ENCODE measurements around the gene ARPC1B. TPM values are rescaled to one million over a fixed set of nuclear protein-coding genes. Genes with fewer than 3 reads are reported as not detected.
"Not testable (repeated sequence)": the region's sequence is repeated elsewhere in the genome, so short reads cannot be mapped to it uniquely, and the experiment has no call there.

The ARPC1B gene
- polyA plus RNA-seq, 2 donors: 18.0 to 55.7 TPM

- Histone ChIP-seq H3K27ac (ENCODE audit: low read depth in 2 of 2, low read length in 1 of 2) (no peak overlapping the region), H3K36me3 (ENCODE audit: control insufficient read depth in 2 of 2, insufficient read depth in 2 of 2, low read length in 1 of 2) (peaks cover 5 to 22% of the 10 kb centered on the region in 2 donors), H3K4me3 (ENCODE audit: low read depth in 1 of 2, low read length in 2 of 2) (no peak overlapping the region), H3K9me3 (ENCODE audit: control insufficient read depth in 2 of 2, insufficient read depth in 1 of 2, low read depth in 1 of 2, low read length in 1 of 2) (no peaks in the 10 kb centered on the region), H3K27me3 (ENCODE audit: control insufficient read depth in 1 of 2, insufficient read depth in 2 of 2, low read length in 2 of 2) (no peaks in the 10 kb centered on the region), H3K4me1 (ENCODE audit: control insufficient read depth in 2 of 2, insufficient read depth in 2 of 2, low read length in 1 of 2) (no peaks in the 10 kb centered on the region)
- WGBS, 2 donors: 87 to 93% methylated on average over 9 of the region's 9 CpGs
Observed at GRCh38 chr7:99386584-99387238, 12.2 kb downstream of the ARPC1B start.

- H3K36me3 ChIP-seq (ENCODE audit: control insufficient read depth in 2 of 2, insufficient read depth in 2 of 2, low read length in 1 of 2): peaks cover 5 to 22% of the 10 kb centered on the region in 2 donors
- not testable (repeated sequence) for H3K9me3 ChIP-seq (ENCODE audit: control insufficient read depth in 2 of 2, insufficient read depth in 1 of 2, low read depth in 1 of 2, low read length in 1 of 2); H3K27me3 ChIP-seq (ENCODE audit: control insufficient read depth in 1 of 2, insufficient read depth in 2 of 2, low read length in 2 of 2); H3K4me3 ChIP-seq (ENCODE audit: low read depth in 1 of 2, low read length in 2 of 2); H3K27ac ChIP-seq (ENCODE audit: low read depth in 2 of 2, low read length in 1 of 2); H3K4me1 ChIP-seq (ENCODE audit: control insufficient read depth in 2 of 2, insufficient read depth in 2 of 2, low read length in 1 of 2)
- WGBS, 2 donors: 94 to 95% methylated on average over 14 of the region's 14 CpGs
Observed at GRCh38 chr7:99387239-99387635, 12.7 kb downstream of the ARPC1B start.

GRCh38 chr7:99387912-99388311, 13.4 kb downstream of the ARPC1B start:
- H3K4me1 ChIP-seq (ENCODE audit: control insufficient read depth in 2 of 2, insufficient read depth in 2 of 2, low read length in 1 of 2): peaks cover 0 to 6% of the 10 kb centered on the region in 2 donors
- H3K27me3 ChIP-seq (ENCODE audit: control insufficient read depth in 1 of 2, insufficient read depth in 2 of 2, low read length in 2 of 2): no peaks in the 10 kb centered on the region
- H3K27ac ChIP-seq (ENCODE audit: low read depth in 2 of 2, low read length in 1 of 2): no peak overlapping the region
- peaks cover 5 to 22% of the 10 kb centered on the region in 2 donors for H3K36me3 ChIP-seq (ENCODE audit: control insufficient read depth in 2 of 2, insufficient read depth in 2 of 2, low read length in 1 of 2)
- WGBS, 2 donors: 95 to 96% methylated on average over 20 of the region's 20 CpGs
- H3K9me3 ChIP-seq (ENCODE audit: control insufficient read depth in 2 of 2, insufficient read depth in 1 of 2, low read depth in 1 of 2, low read length in 1 of 2): no peaks in the 10 kb centered on the region
- no peak overlapping the region for H3K4me3 ChIP-seq (ENCODE audit: low read depth in 1 of 2, low read length in 2 of 2)

- peaks cover 2 to 6% of the 10 kb centered on the region in 2 donors for H3K4me1 ChIP-seq (ENCODE audit: control insufficient read depth in 2 of 2, insufficient read depth in 2 of 2, low read length in 1 of 2)
- no peaks in the 10 kb centered on the region for H3K27me3 ChIP-seq (ENCODE audit: control insufficient read depth in 1 of 2, insufficient read depth in 2 of 2, low read length in 2 of 2)
- H3K36me3 ChIP-seq (ENCODE audit: control insufficient read depth in 2 of 2, insufficient read depth in 2 of 2, low read length in 1 of 2): peaks cover 5 to 30% of the 10 kb centered on the region in 2 donors
- no peak overlapping the region for H3K27ac ChIP-seq (ENCODE audit: low read depth in 2 of 2, low read length in 1 of 2)
- no peaks in the 10 kb centered on the region for H3K9me3 ChIP-seq (ENCODE audit: control insufficient read depth in 2 of 2, insufficient read depth in 1 of 2, low read depth in 1 of 2, low read length in 1 of 2)
- WGBS, 2 donors: 87 to 91% methylated on average over 13 of the region's 13 CpGs
- H3K4me3 ChIP-seq (ENCODE audit: low read depth in 1 of 2, low read length in 2 of 2): no peak overlapping the region
Observed at GRCh38 chr7:99389772-99390171, 15.2 kb downstream of the ARPC1B start.

- Histone ChIP-seq H3K27ac (ENCODE audit: low read depth in 2 of 2, low read length in 1 of 2) (no peak overlapping the region), H3K27me3 (ENCODE audit: control insufficient read depth in 1 of 2, insufficient read depth in 2 of 2, low read length in 2 of 2) (no peaks in the 10 kb centered on the region), H3K36me3 (ENCODE audit: control insufficient read depth in 2 of 2, insufficient read depth in 2 of 2, low read length in 1 of 2) (peaks cover 5 to 36% of the 10 kb centered on the region in 2 donors), H3K9me3 (ENCODE audit: control insufficient read depth in 2 of 2, insufficient read depth in 1 of 2, low read depth in 1 of 2, low read length in 1 of 2) (no peaks in the 10 kb centered on the region), H3K4me1 (ENCODE audit: control insufficient read depth in 2 of 2, insufficient read depth in 2 of 2, low read length in 1 of 2) (peaks cover 2 to 6% of the 10 kb centered on the region in 2 donors), H3K4me3 (ENCODE audit: low read depth in 1 of 2, low read length in 2 of 2) (no peak overlapping the region)
- 94 to 95% methylated on average over 20 to 23 of the region's 23 CpGs for WGBS, 2 donors
Observed at GRCh38 chr7:99390941-99391602, 16.5 kb downstream of the ARPC1B start.

GRCh38 chr7:99392046-99392445, 17.5 kb downstream of the ARPC1B start:
- peak overlapping the region; percentile 85 to 87 for H3K27ac ChIP-seq (ENCODE audit: low read depth in 2 of 2, low read length in 1 of 2)
- H3K9me3 ChIP-seq (ENCODE audit: control insufficient read depth in 2 of 2, insufficient read depth in 1 of 2, low read depth in 1 of 2, low read length in 1 of 2): no peaks in the 10 kb centered on the region
- peaks cover 9 to 36% of the 10 kb centered on the region in 2 donors for H3K36me3 ChIP-seq (ENCODE audit: control insufficient read depth in 2 of 2, insufficient read depth in 2 of 2, low read length in 1 of 2)
- H3K27me3 ChIP-seq (ENCODE audit: control insufficient read depth in 1 of 2, insufficient read depth in 2 of 2, low read length in 2 of 2): no peaks in the 10 kb centered on the region
- H3K4me1 ChIP-seq (ENCODE audit: control insufficient read depth in 2 of 2, insufficient read depth in 2 of 2, low read length in 1 of 2): peaks cover 2 to 6% of the 10 kb centered on the region in 2 donors
- peak overlapping the region in 1 of 2 donors; percentile 64 for H3K4me3 ChIP-seq (ENCODE audit: low read depth in 1 of 2, low read length in 2 of 2)
- whole genome bisulfite sequencing, 2 donors: 49 to 57% methylated on average over 8 of the region's 8 CpGs

GRCh38 chr7:99392659-99393354, 18.3 kb downstream of the ARPC1B start:
- 2 to 6% methylated on average over 68 of the region's 68 CpGs for WGBS, 2 donors
- H3K36me3 ChIP-seq (ENCODE audit: control insufficient read depth in 2 of 2, insufficient read depth in 2 of 2, low read length in 1 of 2): peaks cover 11 to 40% of the 10 kb centered on the region in 2 donors

GRCh38 chr7:99393355-99394187, 19.0 kb downstream of the ARPC1B start:
- Histone ChIP-seq H3K9me3 (ENCODE audit: control insufficient read depth in 2 of 2, insufficient read depth in 1 of 2, low read depth in 1 of 2, low read length in 1 of 2) (no peaks in the 10 kb centered on the region), H3K27me3 (ENCODE audit: control insufficient read depth in 1 of 2, insufficient read depth in 2 of 2, low read length in 2 of 2) (no peaks in the 10 kb centered on the region), H3K4me3 (ENCODE audit: low read depth in 1 of 2, low read length in 2 of 2) (peak overlapping the region; percentile 60 to 64), H3K36me3 (ENCODE audit: control insufficient read depth in 2 of 2, insufficient read depth in 2 of 2, low read length in 1 of 2) (peaks cover 11 to 39% of the 10 kb centered on the region in 2 donors), H3K27ac (ENCODE audit: low read depth in 2 of 2, low read length in 1 of 2) (peak overlapping the region; percentile 85 to 87), H3K4me1 (ENCODE audit: control insufficient read depth in 2 of 2, insufficient read depth in 2 of 2, low read length in 1 of 2) (peaks cover 2 to 7% of the 10 kb centered on the region in 2 donors)
- WGBS, 2 donors: 43% methylated on average over 30 of the region's 30 CpGs

More at GRCh38 chr7:99392659-99393354, 18.3 kb downstream of the ARPC1B start:
- peaks cover 2 to 7% of the 10 kb centered on the region in 2 donors for H3K4me1 ChIP-seq (ENCODE audit: control insufficient read depth in 2 of 2, insufficient read depth in 2 of 2, low read length in 1 of 2)
- no peaks in the 10 kb centered on the region for H3K9me3 ChIP-seq (ENCODE audit: control insufficient read depth in 2 of 2, insufficient read depth in 1 of 2, low read depth in 1 of 2, low read length in 1 of 2)
- H3K4me3 ChIP-seq (ENCODE audit: low read depth in 1 of 2, low read length in 2 of 2): peak overlapping the region; percentile 60 to 64
- peak overlapping the region; percentile 85 to 87 for H3K27ac ChIP-seq (ENCODE audit: low read depth in 2 of 2, low read length in 1 of 2)
- H3K27me3 ChIP-seq (ENCODE audit: control insufficient read depth in 1 of 2, insufficient read depth in 2 of 2, low read length in 2 of 2): no peaks in the 10 kb centered on the region

GRCh38 chr7:99394188-99394502, 19.6 kb downstream of the ARPC1B start:
- H3K27me3 ChIP-seq (ENCODE audit: control insufficient read depth in 1 of 2, insufficient read depth in 2 of 2, low read length in 2 of 2): no peaks in the 10 kb centered on the region
- H3K9me3 ChIP-seq (ENCODE audit: control insufficient read depth in 2 of 2, insufficient read depth in 1 of 2, low read depth in 1 of 2, low read length in 1 of 2): no peaks in the 10 kb centered on the region
- no peak overlapping the region for H3K4me3 ChIP-seq (ENCODE audit: low read depth in 1 of 2, low read length in 2 of 2)
- WGBS, 2 donors: 86 to 88% methylated on average over 4 of the region's 4 CpGs
- H3K27ac ChIP-seq (ENCODE audit: low read depth in 2 of 2, low read length in 1 of 2): no peak overlapping the region
- peaks cover 15 to 45% of the 10 kb centered on the region in 2 donors for H3K36me3 ChIP-seq (ENCODE audit: control insufficient read depth in 2 of 2, insufficient read depth in 2 of 2, low read length in 1 of 2)
- H3K4me1 ChIP-seq (ENCODE audit: control insufficient read depth in 2 of 2, insufficient read depth in 2 of 2, low read length in 1 of 2): peaks cover 2 to 7% of the 10 kb centered on the region in 2 donors

All from esophagus (tissue), 2 donors.